Stomach smooth muscle (tissue), 2 donors: Measurements from ENCODE around the gene MED27.

Source experiments
- H3K27ac ChIP-seq: one replicate; pipeline ENCODE4 v1.7.0; 2013; ENCODE audit warnings: mild to moderate bottlenecking, low read length, inconsistent platforms
- H3K27me3 ChIP-seq, 2 donors: one replicate each; pipeline ENCODE4 v1.7.0; 2013; ENCODE audit warnings: low read length in 2 of 2; ENCODE audit not compliant: insufficient read depth in 2 of 2, control insufficient read depth in 1 of 2
- H3K36me3 ChIP-seq, 2 donors: one replicate each; pipeline ENCODE4 v1.7.0; 2013; ENCODE audit warnings: low read length in 2 of 2; ENCODE audit not compliant: control insufficient read depth in 2 of 2, insufficient read depth in 2 of 2
- H3K4me1 ChIP-seq: one replicate; pipeline ENCODE4 v1.7.0; 2013; ENCODE audit warnings: low read length; ENCODE audit not compliant: control insufficient read depth, insufficient read depth
- H3K4me3 ChIP-seq, 2 donors: one replicate each; pipeline ENCODE4 v1.7.0; 2013; ENCODE audit warnings: low read length in 2 of 2
- H3K9ac ChIP-seq, 2 donors: one replicate each; pipeline ENCODE4 v1.7.0; 2013; ENCODE audit warnings: low read length in 2 of 2, mild to moderate bottlenecking in 1 of 2
- H3K9me3 ChIP-seq, 2 donors: one replicate each; pipeline ENCODE4 v1.7.0; 2013; ENCODE audit warnings: low read length in 2 of 2; ENCODE audit not compliant: control insufficient read depth in 2 of 2
- donor health status: healthy.
- donor health status: Pancreatic carcinoma.

MED27 gene

GRCh38 chr9:131840751-131841702 is 238.6 kb downstream of the MED27 start:
- Histone ChIP-seq H3K9ac (no peak overlapping the region), H3K4me1 (no peaks in the 10 kb centered on the region), H3K27me3 (peaks cover 0 to 20% of the 10 kb centered on the region in 2 donors), H3K27ac (no peak overlapping the region), H3K4me3 (no peak overlapping the region), H3K9me3 (no peaks in the 10 kb centered on the region), H3K36me3 (no peaks in the 10 kb centered on the region)

GRCh38 chr9:131840220-131840619 is 239.4 kb downstream of the MED27 start:
- no peaks in the 10 kb centered on the region for H3K4me1 ChIP-seq
- no peak overlapping the region for H3K4me3 ChIP-seq
- no peak overlapping the region for H3K27ac ChIP-seq
- H3K27me3 ChIP-seq: peaks cover 0 to 22% of the 10 kb centered on the region in 2 donors
- no peaks in the 10 kb centered on the region for H3K36me3 ChIP-seq
- no peak overlapping the region for H3K9ac ChIP-seq
- H3K9me3 ChIP-seq: no peaks in the 10 kb centered on the region

GRCh38 chr9:131839281-131840084 is 240.2 kb downstream of the MED27 start:
- peaks cover 0 to 24% of the 10 kb centered on the region in 2 donors for H3K27me3 ChIP-seq
- H3K27ac ChIP-seq: no peak overlapping the region
- H3K4me1 ChIP-seq: no peaks in the 10 kb centered on the region
- no peaks in the 10 kb centered on the region for H3K9me3 ChIP-seq
- H3K9ac ChIP-seq: no peak overlapping the region
- no peaks in the 10 kb centered on the region for H3K36me3 ChIP-seq
- H3K4me3 ChIP-seq: no peak overlapping the region

- Histone ChIP-seq H3K27me3 (peaks cover 0 to 23% of the 10 kb centered on the region in 2 donors), H3K4me3 (no peak overlapping the region), H3K4me1 (no peaks in the 10 kb centered on the region), H3K9me3 (peaks cover 0 to 5% of the 10 kb centered on the region in 2 donors), H3K36me3 (no peaks in the 10 kb centered on the region), H3K27ac (no peak overlapping the region), H3K9ac (no peak overlapping the region)
These were observed 241.0 kb downstream of the MED27 start for GRCh38 chr9:131838530-131839280.

GRCh38 chr9:131837836-131838235 is 241.8 kb downstream of the MED27 start:
- Histone ChIP-seq H3K9me3 (peaks cover 2 to 12% of the 10 kb centered on the region in 2 donors), H3K9ac (no peak overlapping the region), H3K36me3 (no peaks in the 10 kb centered on the region), H3K4me3 (no peak overlapping the region), H3K27me3 (peaks cover 0 to 26% of the 10 kb centered on the region in 2 donors), H3K4me1 (no peaks in the 10 kb centered on the region), H3K27ac (no peak overlapping the region)

- Histone ChIP-seq H3K4me1 (no peaks in the 10 kb centered on the region), H3K9ac (no peak overlapping the region), H3K4me3 (no peak overlapping the region), H3K36me3 (no peaks in the 10 kb centered on the region), H3K27ac (no peak overlapping the region), H3K27me3 (peaks cover 0 to 26% of the 10 kb centered on the region in 2 donors), H3K9me3 (peaks cover 3 to 12% of the 10 kb centered on the region in 2 donors)
These were observed 242.4 kb downstream of the MED27 start for GRCh38 chr9:131837316-131837715.

GRCh38 chr9:131836607-131837315 is 242.9 kb downstream of the MED27 start:
- Histone ChIP-seq H3K27ac (no peak overlapping the region), H3K9ac (no peak overlapping the region), H3K36me3 (no peaks in the 10 kb centered on the region), H3K4me3 (no peak overlapping the region), H3K4me1 (no peaks in the 10 kb centered on the region), H3K9me3 (peaks cover 3 to 14% of the 10 kb centered on the region in 2 donors), H3K27me3 (peaks cover 0 to 26% of the 10 kb centered on the region in 2 donors)

GRCh38 chr9:131836021-131836420 is 243.6 kb downstream of the MED27 start:
- no peaks in the 10 kb centered on the region for H3K36me3 ChIP-seq
- H3K4me1 ChIP-seq: no peaks in the 10 kb centered on the region
- H3K27ac ChIP-seq: no peak overlapping the region
- no peak overlapping the region for H3K4me3 ChIP-seq
- peaks cover 3 to 14% of the 10 kb centered on the region in 2 donors for H3K9me3 ChIP-seq
- peaks cover 0 to 26% of the 10 kb centered on the region in 2 donors for H3K27me3 ChIP-seq
- H3K9ac ChIP-seq: no peak overlapping the region

GRCh38 chr9:131835151-131835910 is 244.3 kb downstream of the MED27 start:
- Histone ChIP-seq H3K36me3 (no peaks in the 10 kb centered on the region), H3K27ac (no peak overlapping the region), H3K9me3 (peaks cover 3 to 14% of the 10 kb centered on the region in 2 donors), H3K4me3 (peak overlapping the region in 1 of 2 donors; percentile 22), H3K4me1 (no peaks in the 10 kb centered on the region), H3K27me3 (peaks cover 0 to 26% of the 10 kb centered on the region in 2 donors), H3K9ac (no peak overlapping the region)
